WTC11 (cell line): ENCODE measurements around the gene GIPC1. TPM values are rescaled to one million over a fixed set of nuclear protein-coding genes. Genes with fewer than 3 reads are reported as not detected.
A peak's percentile ranks its signal among the peaks of the same experiment; 100 is the strongest.

ENCODE experiments used
- ATAC-seq: fragments of 200-7000 bp; cut with Tn5 transposase; 2 replicates; pipeline ENCODE4 v1.10.0; 2021; ENCODE audit warnings: mild to moderate bottlenecking, moderate library complexity
- CTCF ChIA-PET: fragments of 300-600 bp; sonication (Branson Sonifier 250); formaldehyde crosslinking; loops from one replicate; lab custom pipeline; 2021; ENCODE audit warnings: antibody characterized with exemption; lab: Charles Lee
- POLR2A ChIA-PET: fragments of 350-600 bp; sonication (Branson Sonifier 250); formaldehyde crosslinking; loops from one replicate; lab custom pipeline; 2021; ENCODE audit warnings: antibody characterized with exemption; lab: Charles Lee
- DNase-seq: peaks from one replicate; pipeline ENCODE4 v3.0.0; 2021; ENCODE audit warnings: low spot score
- H3K27ac Mint-ChIP-seq: 2 replicates; pipeline ENCODE4 v1.8.0; 2021; ENCODE audit warnings: mixed read lengths
- H3K27me3 Mint-ChIP-seq: 2 replicates; pipeline ENCODE4 v1.8.0; 2021; ENCODE audit warnings: low read depth, mild to moderate bottlenecking, moderate library complexity, mixed read lengths
- H3K36me3 Mint-ChIP-seq: 2 replicates; pipeline ENCODE4 v1.8.0; 2021; ENCODE audit warnings: mixed read lengths
- H3K4me1 Mint-ChIP-seq: 2 replicates; pipeline ENCODE4 v1.8.0; 2022; ENCODE audit warnings: mixed read lengths
- H3K4me3 Mint-ChIP-seq: 2 replicates; pipeline ENCODE4 v1.8.0; 2021; ENCODE audit warnings: mild to moderate bottlenecking, moderate library complexity, mixed read lengths
- H3K9me3 Mint-ChIP-seq: 2 replicates; pipeline ENCODE4 v1.8.0; 2021; ENCODE audit warnings: mixed read lengths
- ATF1 ChIP-seq: sonication (generic); formaldehyde crosslinking; IDR thresholded peaks from 2 replicates; pipeline ENCODE4 v1.8.1; 2023; ENCODE audit warnings: mild to moderate bottlenecking, moderate library complexity, missing genetic modification reagents
- ATF2 ChIP-seq: sonication (generic); formaldehyde crosslinking; IDR thresholded peaks from 2 replicates; pipeline ENCODE4 v1.8.1; 2022; ENCODE audit warnings: low read depth, missing genetic modification reagents, borderline replicate concordance
- E2F1 ChIP-seq: sonication (generic); formaldehyde crosslinking; IDR thresholded peaks from 2 replicates; pipeline ENCODE4 v1.8.0; 2022; ENCODE audit warnings: mild to moderate bottlenecking, missing genetic modification reagents
- E2F4 ChIP-seq: sonication (generic); formaldehyde crosslinking; IDR thresholded peaks from 2 replicates; pipeline ENCODE4 v1.8.1; 2022; ENCODE audit warnings: low read depth, mild to moderate bottlenecking, moderate library complexity, missing genetic modification reagents, borderline replicate concordance
- FOXJ3 ChIP-seq: sonication (generic); formaldehyde crosslinking; IDR thresholded peaks from 2 replicates; pipeline ENCODE4 v1.9.0; 2021; ENCODE audit warnings: missing genetic modification reagents, mild to moderate bottlenecking, borderline replicate concordance
- FOXP1 ChIP-seq: sonication (generic); formaldehyde crosslinking; IDR thresholded peaks from 2 replicates; pipeline ENCODE4 v1.8.0; 2022; ENCODE audit warnings: missing genetic modification reagents, mild to moderate bottlenecking, moderate library complexity, borderline replicate concordance
- HMGXB4 ChIP-seq: sonication (generic); formaldehyde crosslinking; IDR thresholded peaks from 2 replicates; pipeline ENCODE4 v1.8.1; 2023; ENCODE audit warnings: mild to moderate bottlenecking, moderate library complexity, missing genetic modification reagents
- MLX ChIP-seq: sonication (generic); formaldehyde crosslinking; IDR thresholded peaks from 2 replicates; pipeline ENCODE4 v1.8.1; 2023; ENCODE audit warnings: mild to moderate bottlenecking, missing genetic modification reagents, moderate library complexity
- NR3C1 ChIP-seq: sonication (generic); formaldehyde crosslinking; conservative IDR thresholded peaks from 2 replicates; pipeline ENCODE4 v1.8.1; 2023; ENCODE audit warnings: low read depth, mild to moderate bottlenecking, missing genetic modification reagents
- PRDM15 ChIP-seq: sonication (generic); formaldehyde crosslinking; IDR thresholded peaks from 2 replicates; pipeline ENCODE4 v1.8.0; 2022; ENCODE audit warnings: missing genetic modification reagents
- RORB ChIP-seq: fragments of 250-450 bp; sonication (Bioruptor Pico); IDR thresholded peaks from 2 replicates; pipeline ENCODE4 v1.9.0; 2021; ENCODE audit warnings: mild to moderate bottlenecking
- SMAD4 ChIP-seq: sonication (generic); formaldehyde crosslinking; IDR thresholded peaks from 2 replicates; pipeline ENCODE4 v1.8.0; 2022; ENCODE audit warnings: mild to moderate bottlenecking, missing genetic modification reagents
- SP1 ChIP-seq: sonication (generic); formaldehyde crosslinking; conservative IDR thresholded peaks from 2 replicates; pipeline ENCODE4 v1.8.1; 2022; ENCODE audit warnings: missing genetic modification reagents
- TEAD4 ChIP-seq: sonication (generic); formaldehyde crosslinking; IDR thresholded peaks from 2 replicates; pipeline ENCODE4 v1.8.0; 2022; ENCODE audit warnings: mild to moderate bottlenecking, missing genetic modification reagents
- USF1 ChIP-seq: sonication (generic); formaldehyde crosslinking; IDR thresholded peaks from 2 replicates; pipeline ENCODE4 v1.8.0; 2022; ENCODE audit warnings: mild to moderate bottlenecking, missing genetic modification reagents
- ZNF281 ChIP-seq: sonication (generic); formaldehyde crosslinking; IDR thresholded peaks from 2 replicates; pipeline ENCODE4 v1.8.0; 2023; ENCODE audit warnings: mild to moderate bottlenecking, missing genetic modification reagents
- ZNF317 ChIP-seq: sonication (generic); formaldehyde crosslinking; IDR thresholded peaks from 2 replicates; pipeline ENCODE4 v1.8.1; 2023; ENCODE audit warnings: low read depth, mild to moderate bottlenecking, moderate library complexity, missing genetic modification reagents, borderline replicate concordance
- ZSCAN18 ChIP-seq: fragments of 250-450 bp; sonication (Bioruptor Pico); IDR thresholded peaks from 2 replicates; pipeline ENCODE4 v2.1.2; 2022; ENCODE audit warnings: mild to moderate bottlenecking, moderate library complexity
- total RNA-seq: library from RNA; stranded (reverse); gene quantifications from 3 replicates; pipeline ENCODE4 v1.2.3, GENCODE V29; 2021

GIPC1 gene
- total RNA-seq, 1 experiment from 2014 or later = 76.5 TPM

- no peak for TF ChIP-seq PRDM15
- no peak for TF ChIP-seq MLX
- no peak for TF ChIP-seq USF1 (CRISPR knock-in tag)
- TF ChIP-seq E2F1 (CRISPR knock-in tag) = no peak
- TF ChIP-seq SP1 (CRISPR knock-in tag) = no peak
- no peak for TF ChIP-seq RORB (CRISPR knock-in tag)
Observed at GRCh38 chr19:14435320-14436050, 60.4 kb downstream of the GIPC1 start (continued).

GRCh38 chr19:14434543-14435319, 61.2 kb downstream of the GIPC1 start:
- ChIA-PET POLR2A (no interaction called here), CTCF (interaction anchor here (0.8 to 1.7 kb wide), 3 partner anchors 29 to 46 kb away, joined by 3 to 8 read pairs (median 6); no protein-coding TSS in a partner anchor)
- DNase-seq = no peak
- Mint-ChIP-seq H3K27me3 (peaks cover 23% of the 10 kb centered on the region), H3K27ac (peak overlapping the region; percentile 74), H3K9me3 (no peaks in the 10 kb centered on the region), H3K4me1 (peaks cover 12% of the 10 kb centered on the region), H3K36me3 (no peaks in the 10 kb centered on the region), H3K4me3 (peak overlapping the region; percentile 65)
- ATAC-seq = no peak
- TF ChIP-seq ATF2 (CRISPR knock-in tag) (no peak), SMAD4 (CRISPR knock-in tag) (no peak), FOXP1 (CRISPR knock-in tag) (no peak), TEAD4 (CRISPR knock-in tag) (no peak), FOXJ3 (CRISPR knock-in tag) (no peak), ZNF281 (no peak), NR3C1 (CRISPR knock-in tag) (no peak), ZSCAN18 (no peak), ZNF317 (CRISPR knock-in tag) (no peak), E2F4 (no peak), HMGXB4 (CRISPR knock-in tag) (no peak), ATF1 (no peak)
